Gastroesophageal sphincter (tissue), 3 donors: ENCODE measurements around the gene EPHA4.

ENCODE experiments used
- POLR2AphosphoS5 ChIP-seq: sonication (generic); formaldehyde crosslinking; IDR thresholded peaks from one replicate; pipeline ENCODE4 v1.6.1; 2017; ENCODE audit warnings: antibody characterized with exemption
- TF ChIP-seq, protein P1 (sequence below), 4 experiments: fragments of 200-600 bp in 2 of 4; fragments of 450-650 bp in 2 of 4; sonication (generic) in 1 of 4; IDR thresholded peaks; one replicate each; pipeline ENCODE4 v1.5.1; 2017 to 2019; ENCODE audit warnings: antibody characterized with exemption in 4 of 4, mild to moderate bottlenecking in 2 of 4, moderate library complexity in 2 of 4

DNA sequence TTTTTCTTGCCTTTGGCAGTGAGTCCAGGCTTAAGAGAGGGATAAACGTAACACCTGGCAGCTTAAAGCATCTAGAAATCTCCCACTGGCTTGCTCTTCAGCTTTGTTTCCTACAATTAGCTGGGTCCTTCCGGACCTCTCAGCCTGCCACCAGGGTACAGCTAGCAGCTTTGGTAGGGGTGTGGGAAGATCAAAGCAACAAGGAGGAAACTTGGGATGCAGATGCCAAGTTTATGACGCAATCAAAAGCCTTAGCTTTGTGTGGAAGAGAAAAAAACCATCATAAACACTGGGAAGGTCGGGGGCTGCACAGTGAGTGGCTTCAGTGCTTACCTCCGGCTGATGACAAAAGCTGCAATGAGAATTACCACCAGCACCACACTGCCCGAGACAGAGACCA, 116.9 kb downstream of the EPHA4 start:
- TF ChIP-seq, protein P1, sequence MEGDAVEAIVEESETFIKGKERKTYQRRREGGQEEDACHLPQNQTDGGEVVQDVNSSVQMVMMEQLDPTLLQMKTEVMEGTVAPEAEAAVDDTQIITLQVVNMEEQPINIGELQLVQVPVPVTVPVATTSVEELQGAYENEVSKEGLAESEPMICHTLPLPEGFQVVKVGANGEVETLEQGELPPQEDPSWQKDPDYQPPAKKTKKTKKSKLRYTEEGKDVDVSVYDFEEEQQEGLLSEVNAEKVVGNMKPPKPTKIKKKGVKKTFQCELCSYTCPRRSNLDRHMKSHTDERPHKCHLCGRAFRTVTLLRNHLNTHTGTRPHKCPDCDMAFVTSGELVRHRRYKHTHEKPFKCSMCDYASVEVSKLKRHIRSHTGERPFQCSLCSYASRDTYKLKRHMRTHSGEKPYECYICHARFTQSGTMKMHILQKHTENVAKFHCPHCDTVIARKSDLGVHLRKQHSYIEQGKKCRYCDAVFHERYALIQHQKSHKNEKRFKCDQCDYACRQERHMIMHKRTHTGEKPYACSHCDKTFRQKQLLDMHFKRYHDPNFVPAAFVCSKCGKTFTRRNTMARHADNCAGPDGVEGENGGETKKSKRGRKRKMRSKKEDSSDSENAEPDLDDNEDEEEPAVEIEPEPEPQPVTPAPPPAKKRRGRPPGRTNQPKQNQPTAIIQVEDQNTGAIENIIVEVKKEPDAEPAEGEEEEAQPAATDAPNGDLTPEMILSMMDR (IDR thresholded peaks at IDR 0.05) = no peak
- TF ChIP-seq POLR2AphosphoS5 = no peak
